KOPT-K1 (cell line): Measurements from ENCODE around the gene FGD5.

ENCODE experiments used
- H3K27ac ChIP-seq: fragments of 200-600 bp; sonication (generic); 2 replicates; pipeline ENCODE4 v1.5.1; 2016; ENCODE audit warnings: antibody characterized with exemption, mild to moderate bottlenecking, low read depth, low read length; ENCODE audit not compliant: poor library complexity, severe bottlenecking
- H3K36me3 ChIP-seq: fragments of 200-600 bp; sonication (generic); 2 replicates; pipeline ENCODE4 v1.5.1; 2017; ENCODE audit warnings: antibody characterized with exemption, mild to moderate bottlenecking, low read length, moderate library complexity; ENCODE audit not compliant: insufficient read depth
- H3K9me3 ChIP-seq: fragments of 200-600 bp; sonication (generic); 2 replicates; pipeline ENCODE4 v1.5.1; 2017; ENCODE audit warnings: antibody characterized with exemption, low read length, mild to moderate bottlenecking; ENCODE audit not compliant: insufficient read depth, poor library complexity, severe bottlenecking

FGD5 gene

GRCh38 chr3:14935592-14936345 is 117.0 kb downstream of the FGD5 start:
- H3K27ac ChIP-seq, result no peak overlapping the region

GRCh38 chr3:14938954-14939353 is 120.2 kb downstream of the FGD5 start:
- no peak overlapping the region for H3K27ac ChIP-seq
- no peaks in the 10 kb centered on the region for H3K9me3 ChIP-seq
- peaks cover 23% of the 10 kb centered on the region for H3K36me3 ChIP-seq

More at GRCh38 chr3:14935592-14936345, 117.0 kb downstream of the FGD5 start:
- Histone ChIP-seq H3K9me3 (no peaks in the 10 kb centered on the region), H3K36me3 (peaks cover 18% of the 10 kb centered on the region)

- H3K9me3 ChIP-seq, result no peaks in the 10 kb centered on the region
- peaks cover 44% of the 10 kb centered on the region for H3K36me3 ChIP-seq
- no peak overlapping the region for H3K27ac ChIP-seq
These were observed 123.1 kb downstream of the FGD5 start for GRCh38 chr3:14941871-14942270.

GRCh38 chr3:14943042-14943441 is 124.3 kb downstream of the FGD5 start:
- Histone ChIP-seq H3K36me3 (peaks cover 44% of the 10 kb centered on the region), H3K9me3 (no peaks in the 10 kb centered on the region), H3K27ac (no peak overlapping the region)

GRCh38 chr3:14946236-14946635 is 127.5 kb downstream of the FGD5 start:
- H3K36me3 ChIP-seq, result peaks cover 63% of the 10 kb centered on the region
- no peaks in the 10 kb centered on the region for H3K9me3 ChIP-seq
- H3K27ac ChIP-seq, result peak overlapping the region; percentile 94

GRCh38 chr3:14946739-14947099 is 128.0 kb downstream of the FGD5 start:
- Histone ChIP-seq H3K36me3 (peaks cover 62% of the 10 kb centered on the region), H3K27ac (peak overlapping the region; percentile 94), H3K9me3 (no peaks in the 10 kb centered on the region)

- Histone ChIP-seq H3K27ac (peak within 1 kb of the TSS; percentile 94), H3K9me3 (no peaks in the 10 kb centered on the region), H3K36me3 (peaks cover 57% of the 10 kb centered on the region)
These were observed 128.5 kb downstream of the FGD5 start, which contains the start of gene NR2C2 for GRCh38 chr3:14947100-14947885. NR2C2 (plus strand) TSS chr3:14947583; CDS start chr3:15003915, 56,332 bp downstream.

GRCh38 chr3:14947886-14948608 is 129.3 kb downstream of the FGD5 start:
- Histone ChIP-seq H3K9me3 (no peaks in the 10 kb centered on the region), H3K27ac (peak overlapping the region; percentile 94), H3K36me3 (peaks cover 49% of the 10 kb centered on the region)

- Histone ChIP-seq H3K36me3 (peaks cover 43% of the 10 kb centered on the region), H3K9me3 (no peaks in the 10 kb centered on the region), H3K27ac (peak overlapping the region; percentile 94)
These were observed 129.9 kb downstream of the FGD5 start for GRCh38 chr3:14948609-14949038.

- Histone ChIP-seq H3K9me3 (no peaks in the 10 kb centered on the region), H3K27ac (peak overlapping the region; percentile 94)
These were observed 130.4 kb downstream of the FGD5 start for GRCh38 chr3:14949126-14949525.

GRCh38 chr3:14950274-14950673 is 131.5 kb downstream of the FGD5 start:
- H3K27ac ChIP-seq, result no peak overlapping the region
- no peaks in the 10 kb centered on the region for H3K9me3 ChIP-seq
- peaks cover 27% of the 10 kb centered on the region for H3K36me3 ChIP-seq

More at GRCh38 chr3:14949126-14949525, 130.4 kb downstream of the FGD5 start:
- peaks cover 38% of the 10 kb centered on the region for H3K36me3 ChIP-seq

GRCh38 chr3:14957153-14957552 is 138.4 kb downstream of the FGD5 start:
- H3K27ac ChIP-seq, result no peak overlapping the region
- no peaks in the 10 kb centered on the region for H3K9me3 ChIP-seq
- H3K36me3 ChIP-seq, result peaks cover 22% of the 10 kb centered on the region

GRCh38 chr3:14957925-14958324 is 139.2 kb downstream of the FGD5 start:
- H3K27ac ChIP-seq, result no peak overlapping the region
- H3K9me3 ChIP-seq, result no peaks in the 10 kb centered on the region
- peaks cover 30% of the 10 kb centered on the region for H3K36me3 ChIP-seq

- Histone ChIP-seq H3K9me3 (no peaks in the 10 kb centered on the region), H3K36me3 (peaks cover 33% of the 10 kb centered on the region)
These were observed 140.7 kb downstream of the FGD5 start for GRCh38 chr3:14959359-14959943.

GRCh38 chr3:14962762-14963161 is 144.0 kb downstream of the FGD5 start:
- H3K27ac ChIP-seq, result no peak overlapping the region
- H3K36me3 ChIP-seq, result peaks cover 63% of the 10 kb centered on the region
- peaks cover 14% of the 10 kb centered on the region for H3K9me3 ChIP-seq

More at GRCh38 chr3:14959359-14959943, 140.7 kb downstream of the FGD5 start:
- peak overlapping the region; percentile 67 for H3K27ac ChIP-seq
